ENCODE results near the gene MED12L.

DNA sequence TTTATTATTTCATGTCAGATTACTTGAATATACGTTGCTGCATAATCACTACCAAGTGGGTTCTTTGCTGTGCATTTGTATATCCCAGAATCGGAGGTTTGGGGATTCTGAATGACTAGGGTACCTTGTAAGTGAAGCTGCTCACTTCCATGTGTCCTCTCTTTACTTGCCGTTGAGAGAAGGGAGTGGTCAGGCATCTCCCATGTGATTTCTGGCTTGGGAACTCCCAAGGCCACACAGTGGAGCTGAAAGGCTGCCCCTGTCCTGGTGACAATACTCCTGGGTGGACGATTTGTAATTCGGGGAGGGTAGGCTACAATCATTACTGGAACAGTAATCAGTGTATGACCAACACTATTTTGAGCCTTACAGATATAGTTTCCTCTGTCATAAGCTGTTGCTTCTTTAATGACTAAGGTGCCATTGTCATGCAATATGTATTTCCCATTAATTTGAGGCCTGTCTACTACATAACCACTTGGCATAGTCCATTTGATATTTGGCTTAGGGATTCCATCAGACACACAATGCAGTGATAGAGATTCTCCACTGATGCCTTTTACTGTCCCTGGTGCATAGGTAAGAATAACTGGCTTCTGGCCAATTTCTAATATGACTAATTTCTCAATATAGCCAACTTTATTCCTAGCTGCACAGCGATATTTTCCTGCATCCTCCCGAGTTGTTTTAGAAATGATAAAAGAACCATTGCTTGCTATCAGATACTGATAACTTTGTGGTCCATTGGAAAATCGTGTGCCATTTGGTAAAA lies 351.4 kb downstream of the MED12L start:
- TF ChIP-seq EZH2 (IDR thresholded peaks at IDR 0.05; ENCODE audit: borderline replicate concordance) (no peak), EZH2phosphoT487 (IDR thresholded peaks at IDR 0.05; ENCODE audit: low read depth, severe bottlenecking, unreplicated experiment) (no peak)
- TF ChIP-seq, protein P1, sequence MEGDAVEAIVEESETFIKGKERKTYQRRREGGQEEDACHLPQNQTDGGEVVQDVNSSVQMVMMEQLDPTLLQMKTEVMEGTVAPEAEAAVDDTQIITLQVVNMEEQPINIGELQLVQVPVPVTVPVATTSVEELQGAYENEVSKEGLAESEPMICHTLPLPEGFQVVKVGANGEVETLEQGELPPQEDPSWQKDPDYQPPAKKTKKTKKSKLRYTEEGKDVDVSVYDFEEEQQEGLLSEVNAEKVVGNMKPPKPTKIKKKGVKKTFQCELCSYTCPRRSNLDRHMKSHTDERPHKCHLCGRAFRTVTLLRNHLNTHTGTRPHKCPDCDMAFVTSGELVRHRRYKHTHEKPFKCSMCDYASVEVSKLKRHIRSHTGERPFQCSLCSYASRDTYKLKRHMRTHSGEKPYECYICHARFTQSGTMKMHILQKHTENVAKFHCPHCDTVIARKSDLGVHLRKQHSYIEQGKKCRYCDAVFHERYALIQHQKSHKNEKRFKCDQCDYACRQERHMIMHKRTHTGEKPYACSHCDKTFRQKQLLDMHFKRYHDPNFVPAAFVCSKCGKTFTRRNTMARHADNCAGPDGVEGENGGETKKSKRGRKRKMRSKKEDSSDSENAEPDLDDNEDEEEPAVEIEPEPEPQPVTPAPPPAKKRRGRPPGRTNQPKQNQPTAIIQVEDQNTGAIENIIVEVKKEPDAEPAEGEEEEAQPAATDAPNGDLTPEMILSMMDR (IDR thresholded peaks at IDR 0.05; ENCODE audit: poor library complexity) = no peak
